GM19099 (cell line): ENCODE data around the gene HTR3B.

Source experiments
- POLR2A ChIP-seq: IDR thresholded peaks from 3 replicates; pipeline ENCODE4 v1.6.1; 2011; ENCODE audit warnings: low read depth; ENCODE audit not compliant: insufficient read length; ENCODE audit errors: extremely low read depth

HTR3B gene

GRCh38 chr11:113876798-113877669 lies 27.6 kb upstream of the HTR3B start:
- TF ChIP-seq POLR2A = no peak

GRCh38 chr11:113877670-113878055 lies 26.9 kb upstream of the HTR3B start:
- TF ChIP-seq POLR2A = no peak

GRCh38 chr11:113880971-113881370 lies 23.6 kb upstream of the HTR3B start:
- TF ChIP-seq POLR2A = no peak

- no peak for TF ChIP-seq POLR2A
These were observed 22.7 kb upstream of the HTR3B start for GRCh38 chr11:113881856-113882255.

- no peak for TF ChIP-seq POLR2A
These were observed 20.2 kb upstream of the HTR3B start for GRCh38 chr11:113884361-113884836.

GRCh38 chr11:113885897-113886296 lies 18.7 kb upstream of the HTR3B start:
- TF ChIP-seq POLR2A = no peak

- no peak for TF ChIP-seq POLR2A
These were observed 15.7 kb upstream of the HTR3B start for GRCh38 chr11:113888848-113889247.

GRCh38 chr11:113894421-113894996 lies 10.1 kb upstream of the HTR3B start:
- no peak for TF ChIP-seq POLR2A

- TF ChIP-seq POLR2A = no peak
These were observed 9.0 kb upstream of the HTR3B start for GRCh38 chr11:113895367-113896155.

- no peak for TF ChIP-seq POLR2A
These were observed 8.3 kb upstream of the HTR3B start for GRCh38 chr11:113896156-113896879.

GRCh38 chr11:113901141-113901540 lies 3.5 kb upstream of the HTR3B start:
- no peak for TF ChIP-seq POLR2A

- no peak for TF ChIP-seq POLR2A
These were observed 1.4 kb downstream of the HTR3B start for GRCh38 chr11:113906038-113906437.

GRCh38 chr11:113906516-113906915 lies 1.9 kb downstream of the HTR3B start:
- TF ChIP-seq POLR2A = no peak

- TF ChIP-seq POLR2A = no peak
These were observed 2.6 kb downstream of the HTR3B start for GRCh38 chr11:113907152-113907551.

GRCh38 chr11:113907681-113908080 lies 3.1 kb downstream of the HTR3B start:
- no peak for TF ChIP-seq POLR2A
